Gastroesophageal sphincter (tissue), 4 donors: Measurements from ENCODE around the gene RAB44. TPM values are rescaled to one million over a fixed set of nuclear protein-coding genes. Genes with fewer than 3 reads are reported as not detected.

Experiments
- ATAC-seq: fragments of 150-250 bp; one replicate; pipeline ENCODE4 v1.9.1; 2016; ENCODE audit warnings: mild to moderate bottlenecking, moderate library complexity
- H3K27ac ChIP-seq, 4 donors: fragments of 200-600 bp; sonication (generic) in 3 of 4; 1 replicate in 3 of 4; 2 replicates in 1 of 4; pipeline ENCODE4 v1.5.1; 2016 to 2019
- H3K27me3 ChIP-seq: fragments of 200-600 bp; sonication (generic); one replicate; pipeline ENCODE4 v1.5.1; 2019
- H3K36me3 ChIP-seq, 2 donors: fragments of 200-600 bp; sonication (generic); one replicate each; pipeline ENCODE4 v1.5.1; 2019; ENCODE audit warnings: control low read depth in 1 of 2
- H3K4me1 ChIP-seq, 3 donors: fragments of 200-600 bp; sonication (generic); 1 replicate in 2 of 3; 2 replicates in 1 of 3; pipeline ENCODE4 v1.5.1; 2016 to 2019; ENCODE audit warnings: control low read depth in 2 of 3
- H3K4me3 ChIP-seq, 2 donors: fragments of 200-600 bp; sonication (generic); one replicate each; pipeline ENCODE4 v1.5.1; 2019; ENCODE audit warnings: mild to moderate bottlenecking in 1 of 2, moderate library complexity in 1 of 2
- H3K9me3 ChIP-seq, 3 donors: fragments of 200-600 bp; sonication (generic); one replicate each; pipeline ENCODE4 v1.5.1; 2017 to 2019; ENCODE audit warnings: control low read depth in 2 of 3
- EP300 ChIP-seq: sonication (generic); formaldehyde crosslinking; IDR thresholded peaks from one replicate; pipeline ENCODE4 v1.6.1; 2017; ENCODE audit warnings: antibody characterized with exemption, mild to moderate bottlenecking
- POLR2A ChIP-seq, 2 donors: fragments of 450-650 bp; IDR thresholded peaks; one replicate each; pipeline ENCODE4 v1.6.1; 2017; ENCODE audit warnings: antibody characterized with exemption in 2 of 2, mild to moderate bottlenecking in 2 of 2, moderate library complexity in 1 of 2
- POLR2AphosphoS5 ChIP-seq: sonication (generic); formaldehyde crosslinking; IDR thresholded peaks from one replicate; pipeline ENCODE4 v1.6.1; 2017; ENCODE audit warnings: antibody characterized with exemption
- WGBS, 2 donors: methylation state at CpG; one replicate each; pipeline ENCODE4 v1.1.5; 2018; ENCODE audit warnings: low coverage in 1 of 2; 5-methylcytosine and 5-hydroxymethylcytosine counted together
- total RNA-seq, 4 donors: library from RNA; depleted of rRNA; stranded (reverse); fragments of >200 nt; gene quantifications; one replicate each; pipeline ENCODE4 v1.1.0, GENCODE V29; 2016
- TF ChIP-seq, protein P1 (sequence below), 4 experiments: fragments of 200-600 bp in 2 of 4; fragments of 450-650 bp in 2 of 4; sonication (generic) in 1 of 4; IDR thresholded peaks; one replicate each; pipeline ENCODE4 v1.5.1; 2017 to 2019; ENCODE audit warnings: antibody characterized with exemption in 4 of 4, mild to moderate bottlenecking in 2 of 4, moderate library complexity in 2 of 4

The RAB44 gene
- total RNA-seq, 4 donors from 2014 or later = 0.67 to 1.6 (median 0.89) TPM; not detected in 1

DNA sequence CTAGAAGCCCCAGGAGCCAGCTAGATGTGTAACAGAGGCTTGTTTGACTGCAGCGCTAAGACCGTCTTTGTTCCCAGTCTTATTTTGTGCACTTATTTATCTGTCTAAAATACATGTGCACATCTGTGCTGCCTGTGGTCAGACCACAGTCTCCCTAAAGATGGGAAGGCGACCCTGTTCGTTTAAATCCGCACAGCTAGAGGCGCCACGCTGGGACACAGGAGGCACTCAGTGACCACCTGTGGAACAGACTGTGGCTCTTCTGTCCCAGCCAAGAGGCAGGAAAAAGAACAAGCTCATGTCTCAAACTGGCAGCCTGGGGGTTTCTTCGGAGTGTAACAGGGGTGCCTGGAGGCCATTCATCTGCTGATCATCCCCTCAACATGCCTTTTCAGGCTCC is 74.8 kb downstream of the RAB44 start:
- H3K4me1 ChIP-seq = peaks cover 0 to 24% (median 10%) of the 10 kb centered on the region in 3 donors
- no peaks in the 10 kb centered on the region for H3K27me3 ChIP-seq
- H3K9me3 ChIP-seq = no peaks in the 10 kb centered on the region
- no peak overlapping the region for H3K4me3 ChIP-seq
- 95% methylated on average over 5 of the region's 8 CpGs; no CpG with 5 or more reads in 1 of the 2 donors for WGBS, 2 donors
- no peaks in the 10 kb centered on the region for H3K36me3 ChIP-seq
- no peak overlapping the region for H3K27ac ChIP-seq
- TF ChIP-seq POLR2AphosphoS5 (no peak), POLR2A (IDR thresholded peaks at IDR 0.05) (no peak), EP300 (no peak)
- TF ChIP-seq, protein P1, sequence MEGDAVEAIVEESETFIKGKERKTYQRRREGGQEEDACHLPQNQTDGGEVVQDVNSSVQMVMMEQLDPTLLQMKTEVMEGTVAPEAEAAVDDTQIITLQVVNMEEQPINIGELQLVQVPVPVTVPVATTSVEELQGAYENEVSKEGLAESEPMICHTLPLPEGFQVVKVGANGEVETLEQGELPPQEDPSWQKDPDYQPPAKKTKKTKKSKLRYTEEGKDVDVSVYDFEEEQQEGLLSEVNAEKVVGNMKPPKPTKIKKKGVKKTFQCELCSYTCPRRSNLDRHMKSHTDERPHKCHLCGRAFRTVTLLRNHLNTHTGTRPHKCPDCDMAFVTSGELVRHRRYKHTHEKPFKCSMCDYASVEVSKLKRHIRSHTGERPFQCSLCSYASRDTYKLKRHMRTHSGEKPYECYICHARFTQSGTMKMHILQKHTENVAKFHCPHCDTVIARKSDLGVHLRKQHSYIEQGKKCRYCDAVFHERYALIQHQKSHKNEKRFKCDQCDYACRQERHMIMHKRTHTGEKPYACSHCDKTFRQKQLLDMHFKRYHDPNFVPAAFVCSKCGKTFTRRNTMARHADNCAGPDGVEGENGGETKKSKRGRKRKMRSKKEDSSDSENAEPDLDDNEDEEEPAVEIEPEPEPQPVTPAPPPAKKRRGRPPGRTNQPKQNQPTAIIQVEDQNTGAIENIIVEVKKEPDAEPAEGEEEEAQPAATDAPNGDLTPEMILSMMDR (IDR thresholded peaks at IDR 0.05) = no peak
- no peak for ATAC-seq

DNA sequence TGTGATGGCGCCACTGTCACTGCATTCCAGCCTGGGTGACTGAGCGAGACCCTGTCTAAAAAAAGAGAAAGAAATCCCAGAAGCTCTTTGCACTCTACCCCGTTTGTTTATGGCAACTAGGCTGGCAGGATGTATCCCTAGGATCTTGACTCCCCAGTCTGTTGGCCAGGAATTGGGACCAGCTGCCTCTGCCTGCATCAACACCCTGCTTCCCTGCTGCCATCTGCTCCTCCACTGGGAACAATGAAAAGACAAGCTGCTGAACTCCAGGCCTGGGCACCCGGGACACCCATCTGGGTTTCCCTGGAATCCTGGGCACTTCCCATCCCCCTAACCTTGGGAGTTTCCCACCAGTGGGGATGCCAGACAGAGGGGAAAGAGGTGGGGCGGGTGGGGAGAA is 76.7 kb downstream of the RAB44 start:
- H3K27me3 ChIP-seq = peaks cover 16% of the 10 kb centered on the region
- ATAC-seq = no peak
- H3K9me3 ChIP-seq = no peaks in the 10 kb centered on the region
- no peak overlapping the region for H3K27ac ChIP-seq
- WGBS, 2 donors = 83% methylated on average over 2 of the region's 5 CpGs; no CpG with 5 or more reads in 1 of the 2 donors
- H3K4me1 ChIP-seq = peaks cover 0 to 12% (median under 1%) of the 10 kb centered on the region in 3 donors
- TF ChIP-seq POLR2AphosphoS5 = no peak
- H3K36me3 ChIP-seq = no peaks in the 10 kb centered on the region
- H3K4me3 ChIP-seq = no peak overlapping the region

DNA sequence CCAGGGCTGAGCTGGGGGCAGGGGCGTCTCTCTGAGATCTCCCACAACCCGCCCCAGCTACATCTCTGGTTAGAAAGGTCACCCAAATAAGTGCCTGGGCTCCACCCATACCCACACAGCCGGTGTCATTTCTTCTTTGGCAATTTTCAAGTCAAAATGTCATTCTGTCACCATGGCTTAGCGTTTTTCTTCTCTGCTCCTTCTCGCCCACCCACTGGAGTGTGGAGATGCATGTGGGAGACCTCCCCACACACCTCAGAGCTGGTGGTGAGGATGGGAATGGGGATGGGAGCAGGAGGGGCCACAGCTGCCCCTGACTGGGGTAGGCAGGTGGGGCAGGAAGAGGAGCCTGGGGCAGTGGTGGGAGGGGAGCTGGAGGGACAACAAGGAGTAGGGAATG is 78.5 kb downstream of the RAB44 start:
- ATAC-seq = no peak
- WGBS, 2 donors = 90% methylated on average over 2 of the region's 5 CpGs; no CpG with 5 or more reads in 1 of the 2 donors
- H3K4me1 ChIP-seq = no peaks in the 10 kb centered on the region

DNA sequence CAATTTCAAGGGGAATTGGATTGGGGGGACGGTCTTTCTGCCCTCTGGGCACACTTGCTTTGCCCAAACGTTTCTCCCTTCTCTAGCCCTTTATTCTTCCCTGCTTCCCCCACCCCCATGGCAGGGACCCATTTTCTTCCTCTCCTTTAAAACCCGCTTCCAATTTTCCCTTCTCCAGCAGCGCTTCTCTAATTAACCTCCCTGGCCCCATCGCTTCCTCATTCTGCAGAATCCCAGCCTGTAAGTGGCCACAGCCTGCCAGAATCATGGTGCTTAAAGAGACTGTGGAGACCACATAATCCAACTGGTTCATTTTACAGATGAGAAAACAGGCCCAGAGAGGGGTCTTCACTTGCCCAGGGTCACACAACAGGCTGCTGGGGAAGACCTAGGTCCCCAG is 80.2 kb downstream of the RAB44 start:
- H3K27me3 ChIP-seq = peaks cover 25% of the 10 kb centered on the region
- no peaks in the 10 kb centered on the region for H3K4me1 ChIP-seq
- no peak overlapping the region for H3K27ac ChIP-seq
- 48 to 73% methylated on average over 5 of the region's 5 CpGs for WGBS, 2 donors
- no peaks in the 10 kb centered on the region for H3K9me3 ChIP-seq
- H3K36me3 ChIP-seq = no peaks in the 10 kb centered on the region
- ATAC-seq = no peak
- TF ChIP-seq POLR2AphosphoS5 (no peak), POLR2A (IDR thresholded peaks at IDR 0.05) (no peak), EP300 (no peak)
- TF ChIP-seq, protein P1 (IDR thresholded peaks at IDR 0.05) = no peak
- no peak overlapping the region for H3K4me3 ChIP-seq

More for the DNA sequence above, 78.5 kb downstream of the RAB44 start:
- peaks cover 25% of the 10 kb centered on the region for H3K27me3 ChIP-seq
- H3K27ac ChIP-seq = no peak overlapping the region
- H3K9me3 ChIP-seq = no peaks in the 10 kb centered on the region
- H3K36me3 ChIP-seq = no peaks in the 10 kb centered on the region
- no peak overlapping the region for H3K4me3 ChIP-seq
- TF ChIP-seq EP300 (no peak), POLR2AphosphoS5 (no peak), POLR2A (IDR thresholded peaks at IDR 0.05) (no peak)
- TF ChIP-seq, protein P1 (IDR thresholded peaks at IDR 0.05) = no peak

DNA sequence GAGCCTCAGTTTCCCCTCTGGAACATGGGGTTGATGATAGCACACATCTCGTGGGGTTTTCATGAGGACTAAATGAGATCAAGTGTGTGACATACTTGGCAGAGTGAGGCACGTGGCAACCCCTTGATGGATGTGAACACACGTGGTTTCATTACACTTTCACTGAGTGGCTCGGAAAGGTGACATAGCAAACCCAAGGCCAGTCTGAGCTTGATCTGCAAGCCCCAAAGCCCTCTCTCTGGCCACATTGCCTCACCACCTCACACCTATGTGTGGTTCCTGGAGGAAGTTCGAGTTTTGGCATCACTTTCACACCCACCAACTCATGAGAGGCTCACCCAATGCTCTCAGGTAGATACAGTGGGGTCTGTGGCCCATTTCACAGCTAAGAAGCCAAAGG is 81.6 kb downstream of the RAB44 start:
- peaks cover 25% of the 10 kb centered on the region for H3K27me3 ChIP-seq
- no peak for TF ChIP-seq POLR2AphosphoS5
- no peak for TF ChIP-seq POLR2A (IDR thresholded peaks at IDR 0.05)
- TF ChIP-seq, protein P1 (IDR thresholded peaks at IDR 0.05) = no peak
- no peak for TF ChIP-seq EP300
- H3K36me3 ChIP-seq = no peaks in the 10 kb centered on the region
- H3K4me3 ChIP-seq = no peak overlapping the region
- no peak overlapping the region for H3K27ac ChIP-seq
- no peaks in the 10 kb centered on the region for H3K4me1 ChIP-seq
- ATAC-seq = no peak
- no peaks in the 10 kb centered on the region for H3K9me3 ChIP-seq
- 47 to 90% methylated on average over 2 of the region's 5 CpGs for WGBS, 2 donors
